ENCODE results near the gene C2CD2L. TPM values are rescaled to one million over a fixed set of nuclear protein-coding genes. Genes with fewer than 3 reads are reported as not detected.
A peak's percentile ranks its signal among the peaks of the same experiment; 100 is the strongest.
"Not testable (repeated sequence)": the region's sequence is repeated elsewhere in the genome, so short reads cannot be mapped to it uniquely, and the experiment has no call there.

The C2CD2L gene
- total RNA-seq, 1 experiment from 2014 or later: 16.8 TPM

DNA sequence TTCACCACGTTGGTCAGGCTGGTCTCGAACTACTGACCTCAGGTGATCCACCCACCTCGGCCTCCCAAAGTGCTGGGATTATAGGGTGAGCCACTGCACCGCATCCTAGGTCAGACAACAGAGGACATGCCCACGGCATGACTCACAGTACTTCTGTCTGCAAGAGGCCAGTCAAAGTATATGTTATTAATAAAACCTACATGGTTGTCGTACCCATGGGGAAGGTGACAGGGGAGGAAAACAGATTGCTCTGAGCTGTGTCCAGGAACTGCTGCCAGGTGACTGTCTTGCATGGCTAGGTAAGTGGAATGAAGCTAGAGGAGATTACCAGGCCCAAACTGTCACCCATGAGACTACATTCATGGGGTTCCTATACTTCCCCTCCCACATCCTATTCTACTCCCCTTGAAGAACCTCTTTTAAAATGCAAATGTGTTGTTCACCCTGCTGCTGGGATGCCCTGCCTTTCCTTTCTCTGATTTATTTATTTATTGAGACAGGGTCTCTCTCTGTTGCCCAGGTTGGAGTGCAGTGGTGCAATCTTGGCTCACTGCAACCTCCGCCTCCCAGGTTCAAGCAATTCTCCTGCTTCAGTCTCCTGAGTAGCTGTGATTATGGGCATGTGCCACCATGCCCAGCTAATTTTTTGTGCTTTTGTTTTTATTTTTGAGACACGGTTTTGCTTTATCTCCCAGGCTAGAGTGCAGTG is 59.4 kb downstream of the C2CD2L start:
- intact Hi-C loops (cut with micrococcal nuclease): loop anchor here (10.0 kb wide), 1 partner anchor 158 kb away; no protein-coding TSS in a partner anchor
- DNase-seq (peak; percentile 89), ATAC-seq (peak; percentile 43)
- H3K4me2 ChIP-seq (ENCODE audit: low read length): no peak overlapping the region
- H3K9me3 ChIP-seq (ENCODE audit: low read length): no peaks in the 10 kb centered on the region
- H3K4me1 ChIP-seq (ENCODE audit: insufficient read depth, low read length): peaks cover 22% of the 10 kb centered on the region
- TF ChIP-seq, protein P1, sequence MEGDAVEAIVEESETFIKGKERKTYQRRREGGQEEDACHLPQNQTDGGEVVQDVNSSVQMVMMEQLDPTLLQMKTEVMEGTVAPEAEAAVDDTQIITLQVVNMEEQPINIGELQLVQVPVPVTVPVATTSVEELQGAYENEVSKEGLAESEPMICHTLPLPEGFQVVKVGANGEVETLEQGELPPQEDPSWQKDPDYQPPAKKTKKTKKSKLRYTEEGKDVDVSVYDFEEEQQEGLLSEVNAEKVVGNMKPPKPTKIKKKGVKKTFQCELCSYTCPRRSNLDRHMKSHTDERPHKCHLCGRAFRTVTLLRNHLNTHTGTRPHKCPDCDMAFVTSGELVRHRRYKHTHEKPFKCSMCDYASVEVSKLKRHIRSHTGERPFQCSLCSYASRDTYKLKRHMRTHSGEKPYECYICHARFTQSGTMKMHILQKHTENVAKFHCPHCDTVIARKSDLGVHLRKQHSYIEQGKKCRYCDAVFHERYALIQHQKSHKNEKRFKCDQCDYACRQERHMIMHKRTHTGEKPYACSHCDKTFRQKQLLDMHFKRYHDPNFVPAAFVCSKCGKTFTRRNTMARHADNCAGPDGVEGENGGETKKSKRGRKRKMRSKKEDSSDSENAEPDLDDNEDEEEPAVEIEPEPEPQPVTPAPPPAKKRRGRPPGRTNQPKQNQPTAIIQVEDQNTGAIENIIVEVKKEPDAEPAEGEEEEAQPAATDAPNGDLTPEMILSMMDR (conservative IDR thresholded peaks at IDR 0.05; ENCODE audit: low read depth, low read length): no peak
- TF ChIP-seq EZH2phosphoT487 (IDR thresholded peaks at IDR 0.05; ENCODE audit: borderline replicate concordance, low read length) (no peak), EZH2 (IDR thresholded peaks at IDR 0.05; ENCODE audit: low read length, unreplicated experiment) (no peak)
- H2AFZ ChIP-seq (ENCODE audit: low read length): no peak overlapping the region
- H3K27me3 ChIP-seq (ENCODE audit: low read length): no peaks in the 10 kb centered on the region
- no peak overlapping the region for H3K9ac ChIP-seq (ENCODE audit: low read length)
- H3K27ac ChIP-seq (ENCODE audit: low read length): peak overlapping the region; percentile 39
- H4K20me1 ChIP-seq (ENCODE audit: low read length): no peaks in the 10 kb centered on the region
- no peaks in the 10 kb centered on the region for H3K36me3 ChIP-seq (ENCODE audit: low read depth, low read length)
- H3F3A ChIP-seq (ENCODE audit: low read length, unreplicated experiment): no peaks in the 10 kb centered on the region
- H3K4me3 ChIP-seq (ENCODE audit: low read length): no peak overlapping the region
- no peaks in the 10 kb centered on the region for H3K79me2 ChIP-seq (ENCODE audit: low read length)
- H3K9me2 ChIP-seq (replicated peaks; ENCODE audit: low read length): no peaks in the 10 kb centered on the region
- POLR2A ChIA-PET (ENCODE audit: unreplicated experiment): interaction anchor here (0.6 kb wide), 1 partner anchor 126 kb away, joined by 4 read pairs; no protein-coding TSS in a partner anchor
- BruUV-seq (replicated peaks): no TSS peak
- CTCF ChIA-PET: interaction anchor here (0.7 kb wide), 1 partner anchor 159 kb away, joined by 6 read pairs; no protein-coding TSS in a partner anchor

- peaks cover 22% of the 10 kb centered on the region for H3K4me1 ChIP-seq (ENCODE audit: insufficient read depth, low read length)
- H4K20me1 ChIP-seq (ENCODE audit: low read length); H3K27ac ChIP-seq (ENCODE audit: low read length); H3K9ac ChIP-seq (ENCODE audit: low read length); H3K4me2 ChIP-seq (ENCODE audit: low read length); H3K9me2 ChIP-seq (replicated peaks; ENCODE audit: low read length); H3K27me3 ChIP-seq (ENCODE audit: low read length); H3K79me2 ChIP-seq (ENCODE audit: low read length); DNase-seq; ATAC-seq; H3K9me3 ChIP-seq (ENCODE audit: low read length); H3F3A ChIP-seq (ENCODE audit: low read length, unreplicated experiment); H2AFZ ChIP-seq (ENCODE audit: low read length); H3K36me3 ChIP-seq (ENCODE audit: low read depth, low read length); BruUV-seq (replicated peaks); H3K4me3 ChIP-seq (ENCODE audit: low read length): not testable (repeated sequence)
- intact Hi-C loops (cut with micrococcal nuclease): loop anchor here (10.0 kb wide), 1 partner anchor 158 kb away; no protein-coding TSS in a partner anchor
- POLR2A ChIA-PET (ENCODE audit: unreplicated experiment): interaction anchor here (0.6 kb wide), 1 partner anchor 125 kb away, joined by 4 read pairs; no protein-coding TSS in a partner anchor
- CTCF ChIA-PET: interaction anchor here (0.7 kb wide), 1 partner anchor 159 kb away, joined by 6 read pairs; no protein-coding TSS in a partner anchor
These were observed 59.9 kb downstream of the C2CD2L start for GRCh38 chr11:119167077-119167458.

DNA sequence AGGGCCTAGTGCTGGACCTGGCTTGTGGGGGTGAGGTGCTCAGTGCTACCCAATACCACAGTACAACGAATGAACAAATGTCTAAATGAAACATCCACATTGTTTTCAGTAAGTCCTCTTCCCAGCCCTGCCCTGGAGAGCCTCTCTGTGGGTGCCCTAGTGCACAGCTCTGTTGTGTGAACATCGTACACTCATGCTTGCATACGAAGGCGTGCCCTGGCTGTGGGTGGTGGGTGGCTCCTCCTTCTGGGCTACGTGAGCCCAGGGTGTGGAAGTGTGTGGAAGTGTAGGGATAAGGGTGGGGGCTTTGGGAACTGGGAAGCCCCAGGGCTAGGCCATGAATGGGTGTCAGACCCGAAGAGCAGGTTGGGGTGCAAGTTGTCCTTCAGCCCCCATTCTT is 60.8 kb downstream of the C2CD2L start:
- Histone ChIP-seq H3K79me2 (ENCODE audit: low read length) (no peaks in the 10 kb centered on the region), H3K4me2 (ENCODE audit: low read length) (no peak overlapping the region), H3K9ac (ENCODE audit: low read length) (no peak overlapping the region), H3K36me3 (ENCODE audit: low read depth, low read length) (no peaks in the 10 kb centered on the region), H3K9me3 (ENCODE audit: low read length) (no peaks in the 10 kb centered on the region), H3K27ac (ENCODE audit: low read length) (no peak overlapping the region), H4K20me1 (ENCODE audit: low read length) (no peaks in the 10 kb centered on the region), H3K9me2 (replicated peaks; ENCODE audit: low read length) (no peaks in the 10 kb centered on the region), H3K4me3 (ENCODE audit: low read length) (no peak overlapping the region; the same call in 1 of the 2 replicates), H2AFZ (ENCODE audit: low read length) (no peak overlapping the region), H3K4me1 (ENCODE audit: insufficient read depth, low read length) (peaks cover 22% of the 10 kb centered on the region), H3F3A (ENCODE audit: low read length, unreplicated experiment) (no peaks in the 10 kb centered on the region), H3K27me3 (ENCODE audit: low read length) (no peaks in the 10 kb centered on the region)
- BruUV-seq (replicated peaks): no TSS peak
- ATAC-seq (peak; percentile 60), DNase-seq (peak; percentile 58)
- intact Hi-C loops (cut with micrococcal nuclease): loop anchor here (1.0 to 10.0 kb wide), 2 partner anchors 29 to 157 kb away; no protein-coding TSS in a partner anchor
- TF ChIP-seq EZH2 (IDR thresholded peaks at IDR 0.05; ENCODE audit: low read length, unreplicated experiment) (no peak), EZH2phosphoT487 (IDR thresholded peaks at IDR 0.05; ENCODE audit: borderline replicate concordance, low read length) (no peak)
- TF ChIP-seq, protein P1 (conservative IDR thresholded peaks at IDR 0.05; ENCODE audit: low read depth, low read length): no peak
- POLR2A ChIA-PET (ENCODE audit: unreplicated experiment): no interaction called here
- CTCF ChIA-PET: interaction anchor here (0.6 kb wide), 1 partner anchor 24 kb away, joined by 3 read pairs; no protein-coding TSS in a partner anchor

Other genes starting within 250 kb of the C2CD2L start
- not detected in 2 replicates for gene CXCR5, start 223.5 kb upstream of the C2CD2L start, total RNA-seq (2014; rRNA removed)
- 49.7 and 68.2 TPM in 2 replicates for gene BCL9L, start 181.4 kb upstream of the C2CD2L start, total RNA-seq (2014; rRNA removed)
- 0.44 TPM in 1 of 2 replicates, not detected in the other for gene UPK2, start 151.0 kb upstream of the C2CD2L start, total RNA-seq (2014; rRNA removed)
- not detected in 2 replicates for gene FOXR1, start 135.6 kb upstream of the C2CD2L start, total RNA-seq (2014; rRNA removed)
- 83.5 and 88.0 TPM in 2 replicates for gene CENATAC, start 109.2 kb upstream of the C2CD2L start, total RNA-seq (2014; rRNA removed)
- 813 and 931 TPM in 2 replicates for gene RPS25, start 89.0 kb upstream of the C2CD2L start, total RNA-seq (2014; rRNA removed)
- 129 and 150 TPM in 2 replicates for gene TRAPPC4, start 88.6 kb upstream of the C2CD2L start, total RNA-seq (2014; rRNA removed)
- gene SLC37A4, start 76.5 kb upstream of the C2CD2L start, total RNA-seq (2014; rRNA removed): 31.4 and 35.4 TPM in 2 replicates
- gene HYOU1, start 50.1 kb upstream of the C2CD2L start, total RNA-seq (2014; rRNA removed): 168 and 208 TPM in 2 replicates
- gene VPS11, start 39.5 kb upstream of the C2CD2L start, total RNA-seq (2014; rRNA removed): 48.3 and 48.7 TPM in 2 replicates
- 9.3 and 22.5 TPM in 2 replicates for gene HMBS, start 22.5 kb upstream of the C2CD2L start, total RNA-seq (2014; rRNA removed)
- gene DPAGT1, start 5.5 kb upstream of the C2CD2L start, total RNA-seq (2014; rRNA removed): 68.0 and 82.4 TPM in 2 replicates
- 14.7 and 24.7 TPM in 2 replicates for gene HINFP, start 14.2 kb downstream of the C2CD2L start, total RNA-seq (2014; rRNA removed)
- gene ABCG4, start 41.7 kb downstream of the C2CD2L start, total RNA-seq (2014; rRNA removed): 0.15 and 0.63 TPM in 2 replicates
- 16.8 and 17.2 TPM in 2 replicates for gene NLRX1, start 61.4 kb downstream of the C2CD2L start, total RNA-seq (2014; rRNA removed)
- 0.87 TPM in 1 of 2 replicates, not detected in the other for gene NHERF4, start 78.1 kb downstream of the C2CD2L start, total RNA-seq (2014; rRNA removed)
- 11.4 and 15.3 TPM in 2 replicates for gene CBL, start 99.0 kb downstream of the C2CD2L start, total RNA-seq (2014; rRNA removed)
- gene MCAM, start 209.8 kb downstream of the C2CD2L start, total RNA-seq (2014; rRNA removed): 124 and 162 TPM in 2 replicates
- 22.9 and 34.5 TPM in 2 replicates for gene RNF26, start 227.2 kb downstream of the C2CD2L start, total RNA-seq (2014; rRNA removed)
- 2.0 and 2.6 TPM in 2 replicates for gene C1QTNF5, start 233.5 kb downstream of the C2CD2L start, total RNA-seq (2014; rRNA removed)
- gene MFRP, start 239.4 kb downstream of the C2CD2L start, total RNA-seq (2014; rRNA removed): not detected in 2 replicates

All from PC-3 (cell line).